ENCODE measurements around the gene SHH.

SHH gene

GRCh38 chr7:155764438-155764793 lies 47.8 kb downstream of the SHH start:
- DNase-seq (ENCODE audit: low read depth in 3 of 3), result peak; percentile 30 to 61 (median 34)

GRCh38 chr7:155763691-155764437 lies 48.4 kb downstream of the SHH start:
- DNase-seq (ENCODE audit: low read depth in 3 of 3), result peak in 2 of 3 donors; percentile 36 to 40

GRCh38 chr7:155763122-155763521 lies 49.1 kb downstream of the SHH start:
- no peak for DNase-seq (ENCODE audit: low read depth in 3 of 3)

GRCh38 chr7:155762655-155763054 lies 49.6 kb downstream of the SHH start:
- DNase-seq (ENCODE audit: low read depth in 3 of 3), result no peak

GRCh38 chr7:155762036-155762435 lies 50.2 kb downstream of the SHH start:
- DNase-seq (ENCODE audit: low read depth in 3 of 3), result no peak

GRCh38 chr7:155761162-155761561 lies 51.1 kb downstream of the SHH start:
- no peak for DNase-seq (ENCODE audit: low read depth in 3 of 3)

GRCh38 chr7:155759740-155760430 lies 52.4 kb downstream of the SHH start:
- DNase-seq (ENCODE audit: low read depth in 3 of 3), result no peak

GRCh38 chr7:155758348-155758747 lies 53.9 kb downstream of the SHH start:
- no peak for DNase-seq (ENCODE audit: low read depth in 3 of 3)

GRCh38 chr7:155756322-155756721 lies 55.9 kb downstream of the SHH start:
- no peak for DNase-seq (ENCODE audit: low read depth in 3 of 3)

- no peak for DNase-seq (ENCODE audit: low read depth in 3 of 3)
These were observed 57.2 kb downstream of the SHH start for GRCh38 chr7:155755026-155755425.

- DNase-seq (ENCODE audit: low read depth in 3 of 3), result no peak
These were observed 58.1 kb downstream of the SHH start for GRCh38 chr7:155754165-155754564.

GRCh38 chr7:155753446-155753965 lies 58.8 kb downstream of the SHH start:
- no peak for DNase-seq (ENCODE audit: low read depth in 3 of 3)

GRCh38 chr7:155752756-155753445 lies 59.4 kb downstream of the SHH start:
- DNase-seq (ENCODE audit: low read depth in 3 of 3), result no peak

- DNase-seq (ENCODE audit: low read depth in 3 of 3), result no peak
These were observed 60.9 kb downstream of the SHH start for GRCh38 chr7:155751409-155751808.

GRCh38 chr7:155750255-155751125 lies 61.8 kb downstream of the SHH start:
- no peak for DNase-seq (ENCODE audit: low read depth in 3 of 3)
